IPS-18a (cell line): Measurements from ENCODE around the gene RASGEF1C.

Experiments used
- H3K27ac ChIP-seq: one replicate; pipeline ENCODE4 v1.5.1; 2013; ENCODE audit warnings: low read length
- H3K27me3 ChIP-seq: one replicate; pipeline ENCODE4 v1.6.1; 2013; ENCODE audit warnings: mild to moderate bottlenecking, low read length; ENCODE audit not compliant: control insufficient read depth, insufficient read depth
- H3K36me3 ChIP-seq: one replicate; pipeline ENCODE4 v1.6.1; 2013; ENCODE audit warnings: low read depth, low read length; ENCODE audit not compliant: control insufficient read depth
- H3K4me1 ChIP-seq: one replicate; pipeline ENCODE4 v1.6.1; 2013; ENCODE audit warnings: low read depth, low read length; ENCODE audit not compliant: control insufficient read depth
- H3K4me3 ChIP-seq: one replicate; pipeline ENCODE4 v1.5.1; 2013; ENCODE audit warnings: low read length
- H3K9ac ChIP-seq: one replicate; pipeline ENCODE4 v1.6.1; 2013; ENCODE audit warnings: mild to moderate bottlenecking, low read length, moderate library complexity
- H3K9me3 ChIP-seq: one replicate; pipeline ENCODE4 v1.6.1; 2013; ENCODE audit warnings: low read depth, low read length; ENCODE audit not compliant: control insufficient read depth

The RASGEF1C gene

GRCh38 chr5:180053061-180053602, 155.9 kb downstream of the RASGEF1C start:
- no peak overlapping the region for H3K9ac ChIP-seq
- H3K4me1 ChIP-seq: peaks cover 22% of the 10 kb centered on the region
- H3K4me3 ChIP-seq: no peak overlapping the region
- H3K27me3 ChIP-seq: no peaks in the 10 kb centered on the region
- H3K36me3 ChIP-seq: no peaks in the 10 kb centered on the region
- H3K27ac ChIP-seq: no peak overlapping the region
- no peaks in the 10 kb centered on the region for H3K9me3 ChIP-seq

GRCh38 chr5:180052211-180052818, 156.7 kb downstream of the RASGEF1C start:
- H3K9ac ChIP-seq: no peak overlapping the region
- peaks cover 22% of the 10 kb centered on the region for H3K4me1 ChIP-seq
- H3K27ac ChIP-seq: no peak overlapping the region
- no peaks in the 10 kb centered on the region for H3K9me3 ChIP-seq
- no peaks in the 10 kb centered on the region for H3K27me3 ChIP-seq
- H3K4me3 ChIP-seq: no peak overlapping the region
- H3K36me3 ChIP-seq: no peaks in the 10 kb centered on the region
